Raji (cell line): ENCODE results near the gene WDR5.

Source experiments
- POLR2A ChIP-seq: IDR thresholded peaks from 2 replicates; pipeline ENCODE4 v1.6.1; 2011; ENCODE audit warnings: low read depth, low read length, control low read depth; ENCODE audit not compliant: insufficient read depth

The WDR5 gene

GRCh38 chr9:134152022-134152448 is 16.2 kb downstream of the WDR5 start:
- no peak for TF ChIP-seq POLR2A

GRCh38 chr9:134152488-134152887 is 16.6 kb downstream of the WDR5 start:
- no peak for TF ChIP-seq POLR2A

- no peak for TF ChIP-seq POLR2A
Observed at GRCh38 chr9:134153450-134153849, 17.6 kb downstream of the WDR5 start.

- TF ChIP-seq POLR2A, result no peak
Observed at GRCh38 chr9:134154262-134154701, 18.4 kb downstream of the WDR5 start.

- TF ChIP-seq POLR2A, result no peak
Observed at GRCh38 chr9:134155812-134156377, 20.0 kb downstream of the WDR5 start.

GRCh38 chr9:134156564-134157377 is 20.9 kb downstream of the WDR5 start:
- TF ChIP-seq POLR2A, result no peak

- TF ChIP-seq POLR2A, result no peak
Observed at GRCh38 chr9:134157378-134157885, 21.6 kb downstream of the WDR5 start.

GRCh38 chr9:134158242-134158641 is 22.4 kb downstream of the WDR5 start:
- TF ChIP-seq POLR2A, result no peak

- TF ChIP-seq POLR2A, result no peak
Observed at GRCh38 chr9:134158753-134159392, 23.0 kb downstream of the WDR5 start.

- no peak for TF ChIP-seq POLR2A
Observed at GRCh38 chr9:134159566-134160245, 23.8 kb downstream of the WDR5 start.

GRCh38 chr9:134161647-134162046 is 25.8 kb downstream of the WDR5 start:
- no peak for TF ChIP-seq POLR2A

- no peak for TF ChIP-seq POLR2A
Observed at GRCh38 chr9:134162212-134162775, 26.4 kb downstream of the WDR5 start.

GRCh38 chr9:134162926-134163370 is 27.1 kb downstream of the WDR5 start:
- TF ChIP-seq POLR2A, result no peak

- no peak for TF ChIP-seq POLR2A
Observed at GRCh38 chr9:134163371-134164196, 27.7 kb downstream of the WDR5 start.

GRCh38 chr9:134164879-134165278 is 29.0 kb downstream of the WDR5 start:
- TF ChIP-seq POLR2A, result no peak
